IPS-18a (cell line): ENCODE measurements around the gene SQSTM1.
A peak's percentile ranks its signal among the peaks of the same experiment; 100 is the strongest.

Experiments
- H3K27ac ChIP-seq: one replicate; pipeline ENCODE4 v1.5.1; 2013; ENCODE audit warnings: low read length
- H3K27me3 ChIP-seq: one replicate; pipeline ENCODE4 v1.6.1; 2013; ENCODE audit warnings: mild to moderate bottlenecking, low read length; ENCODE audit not compliant: control insufficient read depth, insufficient read depth
- H3K36me3 ChIP-seq: one replicate; pipeline ENCODE4 v1.6.1; 2013; ENCODE audit warnings: low read depth, low read length; ENCODE audit not compliant: control insufficient read depth
- H3K4me1 ChIP-seq: one replicate; pipeline ENCODE4 v1.6.1; 2013; ENCODE audit warnings: low read depth, low read length; ENCODE audit not compliant: control insufficient read depth
- H3K4me3 ChIP-seq: one replicate; pipeline ENCODE4 v1.5.1; 2013; ENCODE audit warnings: low read length
- H3K9ac ChIP-seq: one replicate; pipeline ENCODE4 v1.6.1; 2013; ENCODE audit warnings: mild to moderate bottlenecking, low read length, moderate library complexity
- H3K9me3 ChIP-seq: one replicate; pipeline ENCODE4 v1.6.1; 2013; ENCODE audit warnings: low read depth, low read length; ENCODE audit not compliant: control insufficient read depth

SQSTM1 gene

GRCh38 chr5:179802207-179802883 is 18.4 kb upstream of the SQSTM1 start:
- H3K9ac ChIP-seq, result no peak overlapping the region
- no peaks in the 10 kb centered on the region for H3K9me3 ChIP-seq
- peaks cover 7% of the 10 kb centered on the region for H3K27me3 ChIP-seq
- H3K36me3 ChIP-seq, result peaks cover 14% of the 10 kb centered on the region
- no peak overlapping the region for H3K27ac ChIP-seq
- peaks cover 18% of the 10 kb centered on the region for H3K4me1 ChIP-seq
- no peak overlapping the region for H3K4me3 ChIP-seq

GRCh38 chr5:179802950-179803562 is 17.6 kb upstream of the SQSTM1 start:
- Histone ChIP-seq H3K4me1 (peaks cover 18% of the 10 kb centered on the region), H3K4me3 (no peak overlapping the region), H3K36me3 (peaks cover 14% of the 10 kb centered on the region), H3K9me3 (no peaks in the 10 kb centered on the region), H3K27ac (no peak overlapping the region), H3K27me3 (peaks cover 7% of the 10 kb centered on the region), H3K9ac (no peak overlapping the region)

- Histone ChIP-seq H3K9ac (no peak overlapping the region), H3K27ac (no peak overlapping the region)
Observed at GRCh38 chr5:179803651-179804554, 16.8 kb upstream of the SQSTM1 start.

GRCh38 chr5:179804555-179804947 is 16.2 kb upstream of the SQSTM1 start:
- H3K27me3 ChIP-seq, result peaks cover 7% of the 10 kb centered on the region
- H3K9ac ChIP-seq, result no peak overlapping the region
- no peak overlapping the region for H3K27ac ChIP-seq
- H3K4me3 ChIP-seq, result no peak overlapping the region
- peaks cover 18% of the 10 kb centered on the region for H3K4me1 ChIP-seq
- H3K9me3 ChIP-seq, result no peaks in the 10 kb centered on the region
- peaks cover 9% of the 10 kb centered on the region for H3K36me3 ChIP-seq

More at GRCh38 chr5:179803651-179804554, 16.8 kb upstream of the SQSTM1 start:
- no peaks in the 10 kb centered on the region for H3K9me3 ChIP-seq
- H3K36me3 ChIP-seq, result peaks cover 10% of the 10 kb centered on the region
- H3K4me1 ChIP-seq, result peaks cover 18% of the 10 kb centered on the region
- H3K27me3 ChIP-seq, result peaks cover 7% of the 10 kb centered on the region
- H3K4me3 ChIP-seq, result no peak overlapping the region

- H3K9me3 ChIP-seq, result no peaks in the 10 kb centered on the region
- peak overlapping the region; percentile 58 for H3K4me3 ChIP-seq
- peaks cover 7% of the 10 kb centered on the region for H3K27me3 ChIP-seq
- H3K27ac ChIP-seq, result no peak overlapping the region
- H3K9ac ChIP-seq, result no peak overlapping the region
- H3K4me1 ChIP-seq, result peaks cover 18% of the 10 kb centered on the region
- peaks cover 3% of the 10 kb centered on the region for H3K36me3 ChIP-seq
Observed at GRCh38 chr5:179805070-179805528, 15.6 kb upstream of the SQSTM1 start.

- Histone ChIP-seq H3K27ac (no peak overlapping the region), H3K36me3 (no peaks in the 10 kb centered on the region), H3K9me3 (no peaks in the 10 kb centered on the region), H3K27me3 (peaks cover 7% of the 10 kb centered on the region), H3K9ac (no peak overlapping the region), H3K4me1 (peaks cover 18% of the 10 kb centered on the region), H3K4me3 (peak overlapping the region; percentile 58)
Observed at GRCh38 chr5:179805529-179806249, 15.0 kb upstream of the SQSTM1 start.

- Histone ChIP-seq H3K36me3 (no peaks in the 10 kb centered on the region), H3K9ac (peak within 1 kb of the TSS; percentile 17), H3K4me1 (peaks cover 18% of the 10 kb centered on the region), H3K4me3 (peak within 1 kb of the TSS; percentile 58), H3K27ac (no peak within 1 kb of the TSS), H3K9me3 (no peaks in the 10 kb centered on the region), H3K27me3 (peaks cover 7% of the 10 kb centered on the region)
Observed at GRCh38 chr5:179806250-179807048, 14.3 kb upstream of the SQSTM1 start, which contains the start of gene MGAT4B. MGAT4B (minus strand) TSS chr5:179806866; CDS start chr5:179806583, 283 bp downstream.

- H3K27me3 ChIP-seq, result peaks cover 14% of the 10 kb centered on the region
- no peaks in the 10 kb centered on the region for H3K36me3 ChIP-seq
- peaks cover 6% of the 10 kb centered on the region for H3K4me1 ChIP-seq
- no peak overlapping the region for H3K9ac ChIP-seq
- H3K4me3 ChIP-seq, result no peak overlapping the region
- no peaks in the 10 kb centered on the region for H3K9me3 ChIP-seq
- H3K27ac ChIP-seq, result no peak overlapping the region
Observed at GRCh38 chr5:179812135-179812825, 8.4 kb upstream of the SQSTM1 start.

- Histone ChIP-seq H3K4me1 (peaks cover 6% of the 10 kb centered on the region), H3K4me3 (no peak overlapping the region), H3K27ac (no peak overlapping the region), H3K27me3 (peaks cover 22% of the 10 kb centered on the region), H3K9me3 (no peaks in the 10 kb centered on the region), H3K9ac (no peak overlapping the region), H3K36me3 (no peaks in the 10 kb centered on the region)
Observed at GRCh38 chr5:179812997-179813607, 7.6 kb upstream of the SQSTM1 start.

GRCh38 chr5:179814090-179814489 is 6.6 kb upstream of the SQSTM1 start:
- Histone ChIP-seq H3K4me1 (peaks cover 11% of the 10 kb centered on the region), H3K27ac (no peak overlapping the region), H3K27me3 (peaks cover 22% of the 10 kb centered on the region), H3K36me3 (no peaks in the 10 kb centered on the region), H3K9me3 (no peaks in the 10 kb centered on the region), H3K9ac (no peak overlapping the region), H3K4me3 (no peak overlapping the region)
